GM12872 (cell line): ENCODE measurements around the gene ZNF135.

Experiments used
- CTCF ChIP-seq: IDR thresholded peaks from 3 replicates; pipeline ENCODE4 v1.5.1; 2011; ENCODE audit warnings: low read depth, mild to moderate bottlenecking, low read length, moderate library complexity; ENCODE audit not compliant: insufficient read depth

ZNF135 gene

DNA sequence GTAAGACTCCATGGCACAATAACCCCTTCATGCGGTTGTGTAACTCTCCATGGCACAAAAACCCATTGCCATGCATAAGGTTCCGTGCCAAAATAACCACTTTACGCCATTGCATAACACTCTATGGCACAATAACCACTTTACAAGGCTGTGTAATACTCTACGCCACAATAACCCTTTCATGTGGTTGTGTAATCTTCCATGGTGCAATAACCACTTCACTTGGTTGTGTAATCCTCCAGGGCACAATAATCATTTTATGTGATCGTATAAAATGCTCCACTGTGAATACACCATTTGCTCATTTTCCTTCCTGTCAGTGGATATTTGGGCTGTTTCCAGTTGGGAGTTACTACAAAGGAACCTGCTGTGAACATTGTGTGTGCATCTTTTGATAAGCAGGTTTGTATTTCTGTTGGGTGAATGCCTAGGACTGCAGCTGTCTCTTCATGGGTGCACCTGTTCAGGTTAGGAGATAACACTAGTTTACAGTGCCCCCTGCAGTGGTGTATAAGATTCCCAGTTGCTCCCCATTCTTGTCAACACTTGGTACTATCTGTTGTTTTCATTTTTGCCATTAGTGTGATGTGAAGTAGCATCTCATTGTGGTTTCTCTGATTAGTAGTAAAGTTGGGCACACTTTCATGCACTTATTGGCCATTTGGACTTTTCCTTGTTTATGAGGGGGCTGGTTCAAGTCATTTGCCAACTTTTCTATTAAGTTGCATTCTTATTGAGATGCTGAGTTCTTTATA lies 60.1 kb downstream of the ZNF135 start:
- TF ChIP-seq CTCF = no peak
